GM12864 (cell line): ENCODE data around the gene NCBP3.
"Not testable (repeated sequence)": the region's sequence is repeated elsewhere in the genome, so short reads cannot be mapped to it uniquely, and the experiment has no call there.

ENCODE experiments used
- DNase-seq: peaks from one replicate; pipeline ENCODE4 v3.0.0-alpha.2; 2011; ENCODE audit warnings: low read depth
- H3K4me3 ChIP-seq: 2 replicates; pipeline ENCODE4 v1.5.1; 2011; ENCODE audit warnings: mild to moderate bottlenecking, low read depth, low read length, control low read depth
- TF ChIP-seq, protein P1 (sequence below): IDR thresholded peaks from 2 replicates; pipeline ENCODE4 v1.5.1; 2011; ENCODE audit warnings: low read depth, mild to moderate bottlenecking, moderate library complexity, low read length, control low read depth, inconsistent platforms; ENCODE audit errors: missing control alignments

The NCBP3 gene

DNA sequence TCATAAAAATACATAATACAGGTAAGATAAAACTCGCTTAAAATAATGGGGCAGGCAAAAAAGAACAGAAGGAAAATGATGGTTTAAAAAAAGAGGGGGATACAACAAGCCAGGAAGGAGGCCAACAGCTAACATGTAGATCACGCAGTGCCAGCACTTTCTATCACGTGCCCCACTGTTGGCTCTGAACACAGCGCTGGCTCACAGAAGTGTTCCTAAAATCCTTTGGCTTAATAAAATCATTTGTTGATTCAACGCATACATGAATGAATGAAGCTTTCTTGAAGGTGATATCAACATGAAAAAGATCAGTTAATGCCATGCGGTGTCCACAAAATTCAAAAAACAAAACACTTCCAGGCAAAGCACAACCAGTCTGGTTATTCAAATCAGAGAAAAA is 53.6 kb downstream of the NCBP3 start:
- no peak overlapping the region for H3K4me3 ChIP-seq
- DNase-seq: no peak
- TF ChIP-seq, protein P1, sequence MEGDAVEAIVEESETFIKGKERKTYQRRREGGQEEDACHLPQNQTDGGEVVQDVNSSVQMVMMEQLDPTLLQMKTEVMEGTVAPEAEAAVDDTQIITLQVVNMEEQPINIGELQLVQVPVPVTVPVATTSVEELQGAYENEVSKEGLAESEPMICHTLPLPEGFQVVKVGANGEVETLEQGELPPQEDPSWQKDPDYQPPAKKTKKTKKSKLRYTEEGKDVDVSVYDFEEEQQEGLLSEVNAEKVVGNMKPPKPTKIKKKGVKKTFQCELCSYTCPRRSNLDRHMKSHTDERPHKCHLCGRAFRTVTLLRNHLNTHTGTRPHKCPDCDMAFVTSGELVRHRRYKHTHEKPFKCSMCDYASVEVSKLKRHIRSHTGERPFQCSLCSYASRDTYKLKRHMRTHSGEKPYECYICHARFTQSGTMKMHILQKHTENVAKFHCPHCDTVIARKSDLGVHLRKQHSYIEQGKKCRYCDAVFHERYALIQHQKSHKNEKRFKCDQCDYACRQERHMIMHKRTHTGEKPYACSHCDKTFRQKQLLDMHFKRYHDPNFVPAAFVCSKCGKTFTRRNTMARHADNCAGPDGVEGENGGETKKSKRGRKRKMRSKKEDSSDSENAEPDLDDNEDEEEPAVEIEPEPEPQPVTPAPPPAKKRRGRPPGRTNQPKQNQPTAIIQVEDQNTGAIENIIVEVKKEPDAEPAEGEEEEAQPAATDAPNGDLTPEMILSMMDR: no peak

DNA sequence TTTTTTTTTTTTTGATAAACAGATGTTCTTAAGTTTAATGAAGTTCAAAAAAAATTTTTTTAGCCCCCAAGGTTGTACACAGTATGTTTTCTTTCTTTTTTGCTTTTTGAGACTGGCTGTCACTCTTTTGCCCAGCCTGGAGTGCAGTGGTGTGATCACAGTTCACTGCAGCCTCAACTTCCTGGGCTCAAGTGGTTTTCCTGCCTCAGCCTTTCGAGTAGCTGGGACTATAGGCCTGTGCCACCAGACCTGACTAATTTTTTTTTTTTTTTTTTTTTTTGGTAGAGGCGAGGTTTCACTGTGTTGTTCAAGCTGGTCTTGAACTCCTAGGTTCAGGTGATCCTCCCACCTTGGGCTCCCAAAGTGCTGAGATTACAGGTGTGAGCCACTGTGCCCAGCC is 57.8 kb downstream of the NCBP3 start:
- no peak for DNase-seq
- H3K4me3 ChIP-seq: no peak overlapping the region
- TF ChIP-seq, protein P1: no peak

DNA sequence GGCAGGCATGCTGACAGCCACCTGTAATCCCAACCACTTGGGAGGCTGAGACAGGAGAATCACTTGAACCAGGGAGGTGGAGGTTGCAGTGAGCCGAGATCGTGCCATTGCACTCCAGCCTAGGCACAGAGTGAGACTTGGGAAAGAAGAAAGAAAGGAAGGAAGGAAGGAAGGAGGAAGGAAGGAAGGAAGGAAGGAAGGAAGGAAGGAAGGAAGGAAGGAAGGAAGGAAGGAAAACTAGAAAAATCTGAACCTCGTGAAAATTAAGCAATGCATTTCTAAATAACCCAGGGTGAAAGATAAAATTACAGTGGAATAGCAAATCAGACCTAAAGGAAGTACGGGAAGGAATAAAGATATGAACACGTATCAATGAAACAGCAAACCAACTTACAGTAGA is 60.7 kb downstream of the NCBP3 start:
- not testable (repeated sequence) for DNase-seq, H3K4me3 ChIP-seq

DNA sequence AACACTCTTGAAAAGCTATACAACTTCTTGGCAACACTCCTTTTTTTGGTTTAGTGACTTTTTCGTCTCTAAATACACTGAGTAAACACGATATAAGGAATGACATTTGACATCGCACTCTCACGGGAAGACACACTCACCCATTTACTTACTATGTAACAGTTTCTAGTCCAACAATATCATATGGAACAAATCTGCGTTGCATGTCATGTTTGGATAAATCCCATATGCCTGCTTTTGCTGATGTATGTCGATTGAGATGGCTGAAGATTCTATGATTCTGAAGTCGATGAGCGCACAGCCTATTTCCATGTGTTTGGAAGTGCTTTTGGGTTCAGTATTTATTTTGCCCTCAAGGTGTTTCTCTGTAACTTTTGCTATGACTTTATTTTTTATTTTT is 63.3 kb downstream of the NCBP3 start:
- TF ChIP-seq, protein P1: no peak
- no peak overlapping the region for H3K4me3 ChIP-seq
- no peak for DNase-seq

DNA sequence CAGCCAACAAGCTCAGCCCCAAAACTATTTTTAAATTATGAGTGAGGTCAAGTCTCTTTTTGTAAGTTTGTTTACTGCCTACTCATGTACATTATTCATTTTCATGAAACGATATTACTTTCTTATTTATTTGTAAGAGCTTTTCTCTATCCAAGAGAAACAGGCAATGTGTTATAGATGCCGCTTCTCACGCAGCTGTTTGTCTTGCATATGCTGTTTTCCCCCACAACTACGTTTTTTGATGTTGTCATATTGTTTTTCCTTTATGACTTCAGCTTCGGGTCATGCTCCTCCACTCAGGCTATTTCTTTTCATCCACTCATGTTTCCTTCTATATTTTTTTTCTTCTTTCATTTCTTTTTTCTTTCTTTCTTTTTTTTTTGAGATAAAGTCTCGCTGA is 65.1 kb downstream of the NCBP3 start:
- no peak overlapping the region for H3K4me3 ChIP-seq
- TF ChIP-seq, protein P1: no peak
- DNase-seq: no peak

DNA sequence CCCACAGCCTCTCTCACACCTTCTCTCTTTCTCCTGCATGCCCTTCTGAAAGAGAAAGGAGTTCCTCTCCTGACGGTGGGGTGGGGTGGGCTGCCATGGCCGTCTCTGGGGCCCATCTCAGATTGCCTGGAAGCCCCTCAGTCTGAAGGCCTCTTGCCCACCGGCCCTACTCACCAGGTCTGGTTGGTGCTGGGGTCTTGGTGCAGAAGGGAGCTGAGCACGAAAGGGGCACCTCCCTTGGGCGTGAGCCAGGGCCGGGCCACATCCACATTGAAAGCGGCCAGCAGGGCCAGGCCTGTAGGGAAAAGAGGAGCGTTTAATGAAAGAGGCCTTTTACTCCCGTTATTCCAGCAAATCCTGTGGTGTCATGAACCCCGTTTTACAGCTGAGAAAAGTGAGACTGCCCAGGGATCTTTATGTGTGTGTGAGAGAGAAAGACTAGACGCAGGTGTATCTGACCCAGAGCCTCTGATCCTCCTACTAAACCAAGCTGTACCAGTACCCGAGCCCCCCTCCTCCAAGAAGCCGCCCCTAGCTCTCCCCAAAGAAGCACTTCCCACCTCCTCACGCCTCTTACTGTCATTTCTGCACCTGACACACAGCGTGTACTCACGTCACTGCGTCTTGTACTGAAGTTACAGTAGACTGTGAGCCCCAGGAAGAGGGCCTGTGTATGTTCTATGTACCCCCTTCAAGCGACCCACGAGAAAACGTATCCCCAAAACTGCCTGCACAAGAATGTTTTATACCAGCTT is 68.5 kb downstream of the NCBP3 start:
- no peak overlapping the region for H3K4me3 ChIP-seq
- TF ChIP-seq, protein P1: no peak
- no peak for DNase-seq

DNA sequence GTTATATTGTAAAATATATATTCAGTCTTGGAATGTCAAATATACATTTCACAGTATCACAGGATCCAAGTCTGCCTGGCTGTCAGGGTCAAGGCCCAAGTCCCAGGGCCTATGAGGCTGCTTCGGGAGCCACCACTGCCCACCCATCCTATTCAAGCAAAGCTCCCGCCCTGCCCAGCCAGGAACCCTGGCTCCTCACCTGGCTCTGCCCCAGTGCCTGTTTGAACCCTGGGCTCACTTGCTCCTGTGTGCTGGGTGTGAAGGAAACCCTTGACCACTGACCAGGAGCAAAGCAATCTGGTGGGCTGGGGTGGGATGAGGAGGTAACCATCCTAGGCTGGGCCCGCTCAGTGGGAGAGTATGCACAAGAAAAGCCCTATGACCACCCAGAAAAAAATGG is 72.1 kb downstream of the NCBP3 start:
- DNase-seq: no peak
- no peak overlapping the region for H3K4me3 ChIP-seq
- TF ChIP-seq, protein P1: no peak

DNA sequence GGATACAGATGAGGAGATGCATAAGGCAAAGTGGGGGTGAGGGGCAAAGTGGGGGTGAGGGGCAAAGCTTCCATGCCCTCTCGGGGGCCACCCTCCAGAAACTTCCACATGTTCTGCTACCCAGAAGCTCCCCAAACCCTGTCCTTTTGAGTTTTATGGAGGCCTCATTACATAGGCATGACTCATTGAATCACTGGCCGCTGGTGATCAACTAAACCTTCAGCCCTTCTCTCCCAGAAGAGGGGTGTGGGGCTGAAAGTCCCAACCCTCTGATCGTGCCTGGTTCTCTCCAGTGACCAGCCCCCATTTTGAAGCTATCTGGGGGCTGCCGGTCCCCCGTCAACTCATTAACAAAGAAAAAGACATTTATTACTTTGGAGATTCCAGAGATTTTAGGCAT is 72.5 kb downstream of the NCBP3 start:
- no peak for DNase-seq
- TF ChIP-seq, protein P1: no peak
- no peak overlapping the region for H3K4me3 ChIP-seq
